ENCODE measurements around the gene WASF3.

DNA sequence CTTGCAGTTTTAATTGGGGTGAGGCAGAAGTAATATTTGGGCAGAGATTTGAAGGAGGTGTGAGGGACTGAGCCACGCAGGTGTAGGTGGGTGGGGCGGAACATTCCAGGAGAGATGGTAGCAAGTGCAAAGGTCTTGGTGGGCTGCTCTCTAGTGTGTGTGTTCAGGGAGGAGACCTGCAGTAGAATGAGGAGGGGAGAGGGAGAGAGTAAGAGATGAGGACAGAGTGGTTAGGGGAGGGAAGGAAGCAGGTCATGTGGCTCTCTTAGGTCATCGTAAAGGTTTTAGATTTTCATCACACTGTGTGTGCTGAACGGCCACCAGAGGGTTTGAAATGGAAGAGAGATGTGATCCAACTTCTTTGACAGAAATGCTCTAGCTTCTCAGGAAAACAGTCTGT lies 33.5 kb downstream of the WASF3 start:
- TF ChIP-seq CTCF (conservative IDR thresholded peaks at IDR 0.05; ENCODE audit: low read depth, low read length), result no peak
- TF ChIP-seq EZH2 (IDR thresholded peaks at IDR 0.05; ENCODE audit: borderline replicate concordance, low read depth, low read length, poor library complexity, severe bottlenecking), result no peak

All from A673 (cell line).